ENCODE data around the gene SAXO2.
"Not testable (repeated sequence)": the region's sequence is repeated elsewhere in the genome, so short reads cannot be mapped to it uniquely, and the experiment has no call there.

- not testable (repeated sequence) for TF ChIP-seq POLR2A, EP300 (IDR thresholded peaks at IDR 0.05)
These were observed 64.3 kb downstream of the SAXO2 start for GRCh38 chr15:82326896-82327295.

Measured in gastroesophageal sphincter (tissue), 2 donors.